ENCODE data around the gene LIMS1. TPM values are rescaled to one million over a fixed set of nuclear protein-coding genes. Genes with fewer than 3 reads are reported as not detected.

LIMS1 gene
- total RNA-seq, 1 experiment from 2014 or later: 101 TPM

DNA sequence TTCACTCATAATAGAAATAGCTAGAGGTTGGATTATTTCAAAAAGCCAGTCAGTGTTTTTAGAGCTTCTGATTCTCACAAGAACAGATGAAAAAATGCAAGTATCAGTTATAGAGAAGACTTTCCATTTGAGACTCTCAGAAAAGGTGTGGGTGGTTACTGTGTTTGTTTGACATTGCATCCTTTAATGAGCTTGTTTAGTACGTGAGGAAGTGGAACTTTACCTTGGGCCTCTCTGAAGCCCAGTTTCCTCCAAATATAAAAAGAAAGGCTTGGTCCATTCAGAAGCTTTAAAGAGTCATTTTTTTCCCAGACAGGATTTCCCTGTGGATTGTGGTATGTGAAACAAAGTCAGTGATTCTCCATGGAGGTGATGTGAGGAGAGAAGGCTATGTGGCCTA lies 95.1 kb downstream of the LIMS1 start:
- CTCF ChIA-PET: interaction anchor here (0.6 kb wide), 1 partner anchor 62 kb away, joined by 5 read pairs; no protein-coding TSS in a partner anchor
- Histone ChIP-seq H3K9me3 (ENCODE audit: control insufficient read depth, insufficient read depth, low read depth, low read length) (no peaks in the 10 kb centered on the region), H3K36me3 (ENCODE audit: control insufficient read depth, insufficient read depth, low read length) (no peaks in the 10 kb centered on the region), H3K4me1 (ENCODE audit: control insufficient read depth, insufficient read depth, low read length) (peaks cover 49% of the 10 kb centered on the region), H3K4me3 (ENCODE audit: low read depth in 2 of 2, low read length in 2 of 2) (no peak overlapping the region), H3K27ac (ENCODE audit: low read length) (peak overlapping the region; percentile 57; the same call in 1 of the 2 replicates), H3K27me3 (ENCODE audit: control insufficient read depth, insufficient read depth, low read length) (no peaks in the 10 kb centered on the region)
- POLR2A ChIA-PET: no interaction called here
- TF ChIP-seq POLR2AphosphoS5 (IDR thresholded peaks at IDR 0.05; ENCODE audit: low read depth, low read length) (no peak), TCF7L2 (IDR thresholded peaks at IDR 0.05; ENCODE audit: low read depth, low read length) (no peak), SIN3A (IDR thresholded peaks at IDR 0.05; ENCODE audit: borderline replicate concordance, insufficient read depth, low read depth, low read length) (no peak)
- TF ChIP-seq, protein P1, sequence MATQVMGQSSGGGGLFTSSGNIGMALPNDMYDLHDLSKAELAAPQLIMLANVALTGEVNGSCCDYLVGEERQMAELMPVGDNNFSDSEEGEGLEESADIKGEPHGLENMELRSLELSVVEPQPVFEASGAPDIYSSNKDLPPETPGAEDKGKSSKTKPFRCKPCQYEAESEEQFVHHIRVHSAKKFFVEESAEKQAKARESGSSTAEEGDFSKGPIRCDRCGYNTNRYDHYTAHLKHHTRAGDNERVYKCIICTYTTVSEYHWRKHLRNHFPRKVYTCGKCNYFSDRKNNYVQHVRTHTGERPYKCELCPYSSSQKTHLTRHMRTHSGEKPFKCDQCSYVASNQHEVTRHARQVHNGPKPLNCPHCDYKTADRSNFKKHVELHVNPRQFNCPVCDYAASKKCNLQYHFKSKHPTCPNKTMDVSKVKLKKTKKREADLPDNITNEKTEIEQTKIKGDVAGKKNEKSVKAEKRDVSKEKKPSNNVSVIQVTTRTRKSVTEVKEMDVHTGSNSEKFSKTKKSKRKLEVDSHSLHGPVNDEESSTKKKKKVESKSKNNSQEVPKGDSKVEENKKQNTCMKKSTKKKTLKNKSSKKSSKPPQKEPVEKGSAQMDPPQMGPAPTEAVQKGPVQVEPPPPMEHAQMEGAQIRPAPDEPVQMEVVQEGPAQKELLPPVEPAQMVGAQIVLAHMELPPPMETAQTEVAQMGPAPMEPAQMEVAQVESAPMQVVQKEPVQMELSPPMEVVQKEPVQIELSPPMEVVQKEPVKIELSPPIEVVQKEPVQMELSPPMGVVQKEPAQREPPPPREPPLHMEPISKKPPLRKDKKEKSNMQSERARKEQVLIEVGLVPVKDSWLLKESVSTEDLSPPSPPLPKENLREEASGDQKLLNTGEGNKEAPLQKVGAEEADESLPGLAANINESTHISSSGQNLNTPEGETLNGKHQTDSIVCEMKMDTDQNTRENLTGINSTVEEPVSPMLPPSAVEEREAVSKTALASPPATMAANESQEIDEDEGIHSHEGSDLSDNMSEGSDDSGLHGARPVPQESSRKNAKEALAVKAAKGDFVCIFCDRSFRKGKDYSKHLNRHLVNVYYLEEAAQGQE (IDR thresholded peaks at IDR 0.05; ENCODE audit: insufficient read depth in 1 of 2, low read depth in 2 of 2, low read length in 1 of 2): no peak
- TF ChIP-seq, protein P2, sequence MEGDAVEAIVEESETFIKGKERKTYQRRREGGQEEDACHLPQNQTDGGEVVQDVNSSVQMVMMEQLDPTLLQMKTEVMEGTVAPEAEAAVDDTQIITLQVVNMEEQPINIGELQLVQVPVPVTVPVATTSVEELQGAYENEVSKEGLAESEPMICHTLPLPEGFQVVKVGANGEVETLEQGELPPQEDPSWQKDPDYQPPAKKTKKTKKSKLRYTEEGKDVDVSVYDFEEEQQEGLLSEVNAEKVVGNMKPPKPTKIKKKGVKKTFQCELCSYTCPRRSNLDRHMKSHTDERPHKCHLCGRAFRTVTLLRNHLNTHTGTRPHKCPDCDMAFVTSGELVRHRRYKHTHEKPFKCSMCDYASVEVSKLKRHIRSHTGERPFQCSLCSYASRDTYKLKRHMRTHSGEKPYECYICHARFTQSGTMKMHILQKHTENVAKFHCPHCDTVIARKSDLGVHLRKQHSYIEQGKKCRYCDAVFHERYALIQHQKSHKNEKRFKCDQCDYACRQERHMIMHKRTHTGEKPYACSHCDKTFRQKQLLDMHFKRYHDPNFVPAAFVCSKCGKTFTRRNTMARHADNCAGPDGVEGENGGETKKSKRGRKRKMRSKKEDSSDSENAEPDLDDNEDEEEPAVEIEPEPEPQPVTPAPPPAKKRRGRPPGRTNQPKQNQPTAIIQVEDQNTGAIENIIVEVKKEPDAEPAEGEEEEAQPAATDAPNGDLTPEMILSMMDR (IDR thresholded peaks at IDR 0.05): no peak
- in situ Hi-C loops (cut with HindIII; ENCODE audit: low pct_unique_long_range_greater_than_20kb, low sequenced_read_pairs) (no loop called here), intact Hi-C loops (cut with micrococcal nuclease; ENCODE audit: unreplicated experiment) (no loop called here)
- BruUV-seq (replicated peaks): no TSS peak
- ATAC-seq (no peak), DNase-seq (ENCODE audit: low read depth, low spot score) (no peak)

DNA sequence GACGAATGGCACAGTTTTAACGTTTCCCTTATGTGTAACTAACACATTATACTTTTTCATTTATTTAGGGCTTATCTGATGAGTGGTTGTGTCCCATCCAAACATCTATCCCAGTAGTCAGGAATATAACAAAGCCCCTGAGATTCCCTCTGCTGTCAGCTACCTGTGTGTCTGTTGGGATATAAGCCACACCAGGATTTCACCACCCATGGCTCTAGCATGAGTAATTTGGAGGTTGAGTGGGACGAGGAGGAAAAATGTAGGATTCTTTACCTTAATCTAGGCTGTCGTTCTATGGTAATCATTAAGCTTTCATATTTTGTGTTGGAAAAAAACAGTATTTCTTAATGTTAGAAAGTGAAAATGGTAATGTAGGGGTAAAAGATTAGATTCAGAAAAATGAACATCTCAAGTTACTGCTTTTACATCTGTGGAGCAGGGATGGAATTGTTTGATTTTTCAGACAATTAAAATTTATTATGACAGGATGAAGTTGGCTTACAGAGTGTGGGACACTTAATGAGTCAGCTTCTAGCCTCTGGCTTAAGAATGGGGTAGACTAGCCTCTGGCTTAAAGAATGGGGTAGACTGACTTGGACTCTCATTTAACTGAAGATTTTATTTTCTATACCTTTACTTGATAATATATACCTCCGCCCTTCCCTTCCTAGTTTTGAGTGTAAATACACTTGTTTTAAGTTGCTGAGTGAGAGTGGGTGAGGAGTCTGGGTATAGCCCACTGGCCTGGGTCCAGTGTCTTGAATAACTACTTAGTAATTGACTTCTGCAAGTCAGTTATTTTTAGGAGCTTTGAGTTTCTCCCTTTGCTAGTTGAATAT lies 96.5 kb downstream of the LIMS1 start:
- DNase-seq (ENCODE audit: low read depth, low spot score): no peak
- no peaks in the 10 kb centered on the region for H3K36me3 ChIP-seq (ENCODE audit: control insufficient read depth, insufficient read depth, low read length)
- TF ChIP-seq, protein P1 (IDR thresholded peaks at IDR 0.05; ENCODE audit: insufficient read depth in 1 of 2, low read depth in 2 of 2, low read length in 1 of 2): no peak
- TF ChIP-seq POLR2AphosphoS5 (IDR thresholded peaks at IDR 0.05; ENCODE audit: low read depth, low read length) (no peak), SIN3A (IDR thresholded peaks at IDR 0.05; ENCODE audit: borderline replicate concordance, insufficient read depth, low read depth, low read length) (no peak), TCF7L2 (IDR thresholded peaks at IDR 0.05; ENCODE audit: low read depth, low read length) (no peak)
- TF ChIP-seq, protein P2 (IDR thresholded peaks at IDR 0.05): no peak
- intact Hi-C loops (cut with micrococcal nuclease; ENCODE audit: unreplicated experiment) (no loop called here), in situ Hi-C loops (cut with HindIII; ENCODE audit: low pct_unique_long_range_greater_than_20kb, low sequenced_read_pairs) (no loop called here)
- peak overlapping the region; percentile 58; the same call in 1 of the 2 replicates for H3K27ac ChIP-seq (ENCODE audit: low read length)
- BruUV-seq (replicated peaks): no TSS peak
- no peak for ATAC-seq
- no peaks in the 10 kb centered on the region for H3K27me3 ChIP-seq (ENCODE audit: control insufficient read depth, insufficient read depth, low read length)
- ChIA-PET POLR2A (no interaction called here), CTCF (interaction anchor here (0.6 kb wide), 1 partner anchor 12 kb away, joined by 9 read pairs; no protein-coding TSS in a partner anchor)
- H3K4me3 ChIP-seq (ENCODE audit: low read depth in 2 of 2, low read length in 2 of 2): no peak overlapping the region
- H3K9me3 ChIP-seq (ENCODE audit: control insufficient read depth, insufficient read depth, low read depth, low read length): no peaks in the 10 kb centered on the region
- peaks cover 51% of the 10 kb centered on the region for H3K4me1 ChIP-seq (ENCODE audit: control insufficient read depth, insufficient read depth, low read length)
